ENCODE data around the gene CARD10.

CARD10 gene

DNA sequence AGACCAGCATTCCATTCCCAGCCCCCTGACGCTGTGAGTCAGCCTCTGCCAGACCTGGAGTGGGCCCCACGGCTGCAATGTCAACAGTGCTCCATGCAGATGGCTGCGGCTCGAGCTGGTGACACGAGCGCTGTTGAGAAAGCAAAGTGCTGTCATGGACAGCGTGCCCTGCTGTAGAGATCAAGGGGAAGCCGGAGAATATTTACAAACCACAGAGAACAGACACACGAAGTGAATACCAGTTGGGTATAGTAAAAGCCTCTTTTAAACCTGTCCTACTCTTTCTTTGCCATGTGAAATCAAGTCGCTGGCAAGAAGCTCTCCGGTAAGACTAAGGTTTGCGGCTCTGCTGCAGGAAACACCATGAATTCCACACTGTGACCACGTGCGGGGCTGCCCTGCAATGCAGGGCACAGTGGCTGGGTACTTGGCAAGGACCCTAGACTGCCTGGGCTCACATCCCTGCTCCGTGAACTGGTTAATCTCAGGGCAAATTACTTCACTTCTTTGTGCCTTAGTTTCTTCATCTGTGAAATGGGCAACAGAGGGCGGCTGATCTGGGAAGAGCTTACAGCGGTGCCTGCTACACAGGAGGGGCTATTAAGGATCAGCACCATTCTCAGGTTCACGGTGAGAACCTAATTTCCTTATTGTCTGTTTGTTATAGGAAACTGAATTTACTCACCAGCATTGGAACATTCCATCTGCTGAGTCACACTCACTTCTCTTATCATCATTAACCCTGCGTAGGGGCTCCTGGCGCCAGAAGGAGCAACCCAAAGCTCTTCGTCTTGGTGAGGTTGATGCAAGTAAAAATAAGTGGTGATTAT lies 64.1 kb downstream of the CARD10 start:
- Histone ChIP-seq H3K4me1 (ENCODE audit: control insufficient read depth in 1 of 2, insufficient read depth in 2 of 2, low read length in 2 of 2) (peaks cover 4 to 23% of the 10 kb centered on the region in 2 donors), H3K27me3 (ENCODE audit: control insufficient read depth in 1 of 2, insufficient read depth in 2 of 2, low read length in 2 of 2) (no peaks in the 10 kb centered on the region), H3K9me3 (ENCODE audit: control insufficient read depth in 1 of 2, low read length in 2 of 2) (no peaks in the 10 kb centered on the region), H3K4me3 (ENCODE audit: low read depth in 1 of 2, low read length in 2 of 2) (no peak overlapping the region), H3K36me3 (ENCODE audit: control insufficient read depth in 1 of 2, insufficient read depth in 2 of 2, low read length in 2 of 2) (no peaks in the 10 kb centered on the region), H3K9ac (ENCODE audit: low read depth in 1 of 2, low read length in 2 of 2) (no peak overlapping the region), H3K27ac (ENCODE audit: low read depth, low read length) (no peak overlapping the region)

DNA sequence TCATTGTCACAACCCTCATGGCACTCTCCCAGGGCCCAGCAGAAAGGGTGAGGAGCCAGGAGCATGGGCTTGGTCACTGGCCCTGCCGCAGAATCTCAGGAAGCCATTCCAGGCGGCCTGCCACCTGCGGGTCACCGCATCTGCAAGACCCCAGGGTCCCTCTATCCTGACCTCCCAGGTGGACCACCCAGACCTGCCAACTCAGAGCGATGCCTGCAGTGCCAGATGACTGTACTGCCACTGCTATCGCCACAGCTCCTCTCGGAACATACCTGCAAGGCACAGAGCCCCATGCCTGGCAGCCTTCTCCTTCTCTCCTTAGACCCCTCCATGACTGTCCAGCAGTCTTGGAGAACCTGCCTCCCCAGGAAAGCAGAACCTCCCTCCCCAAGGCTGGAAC lies 65.5 kb downstream of the CARD10 start:
- H3K36me3 ChIP-seq (ENCODE audit: control insufficient read depth in 1 of 2, insufficient read depth in 2 of 2, low read length in 2 of 2) = no peaks in the 10 kb centered on the region
- H3K27me3 ChIP-seq (ENCODE audit: control insufficient read depth in 1 of 2, insufficient read depth in 2 of 2, low read length in 2 of 2) = peaks cover 0 to 3% of the 10 kb centered on the region in 2 donors
- H3K4me1 ChIP-seq (ENCODE audit: control insufficient read depth in 1 of 2, insufficient read depth in 2 of 2, low read length in 2 of 2) = peaks cover 0 to 18% of the 10 kb centered on the region in 2 donors
- no peak overlapping the region for H3K4me3 ChIP-seq (ENCODE audit: low read depth in 1 of 2, low read length in 2 of 2)
- no peaks in the 10 kb centered on the region for H3K9me3 ChIP-seq (ENCODE audit: control insufficient read depth in 1 of 2, low read length in 2 of 2)
- H3K27ac ChIP-seq (ENCODE audit: low read depth, low read length) = no peak overlapping the region
- H3K9ac ChIP-seq (ENCODE audit: low read depth in 1 of 2, low read length in 2 of 2) = no peak overlapping the region

DNA sequence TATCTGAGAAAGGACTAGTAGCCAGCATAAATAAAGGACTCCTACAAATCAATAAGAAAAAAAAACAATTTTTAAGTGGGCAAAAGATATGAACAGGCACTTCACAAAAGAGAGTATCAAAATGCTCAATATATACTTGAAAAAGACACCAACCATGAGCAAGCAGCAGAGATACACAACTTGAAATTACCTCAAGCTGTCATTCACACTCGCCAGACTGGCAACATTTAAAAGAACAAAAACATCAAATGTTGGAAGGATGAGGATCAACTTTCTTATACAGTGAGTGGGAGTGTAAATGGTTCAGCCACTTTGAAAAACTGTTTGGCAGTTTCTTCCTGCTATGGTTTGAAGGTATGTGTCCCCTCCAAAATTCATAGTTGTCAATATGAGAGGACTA lies 68.0 kb downstream of the CARD10 start:
- Histone ChIP-seq H3K4me1 (ENCODE audit: control insufficient read depth in 1 of 2, insufficient read depth in 2 of 2, low read length in 2 of 2) (peaks cover 0 to 12% of the 10 kb centered on the region in 2 donors), H3K4me3 (ENCODE audit: low read depth in 1 of 2, low read length in 2 of 2) (no peak overlapping the region), H3K27ac (ENCODE audit: low read depth, low read length) (no peak overlapping the region), H3K9ac (ENCODE audit: low read depth in 1 of 2, low read length in 2 of 2) (no peak overlapping the region), H3K36me3 (ENCODE audit: control insufficient read depth in 1 of 2, insufficient read depth in 2 of 2, low read length in 2 of 2) (no peaks in the 10 kb centered on the region), H3K27me3 (ENCODE audit: control insufficient read depth in 1 of 2, insufficient read depth in 2 of 2, low read length in 2 of 2) (peaks cover 0 to 3% of the 10 kb centered on the region in 2 donors), H3K9me3 (ENCODE audit: control insufficient read depth in 1 of 2, low read length in 2 of 2) (no peaks in the 10 kb centered on the region)

DNA sequence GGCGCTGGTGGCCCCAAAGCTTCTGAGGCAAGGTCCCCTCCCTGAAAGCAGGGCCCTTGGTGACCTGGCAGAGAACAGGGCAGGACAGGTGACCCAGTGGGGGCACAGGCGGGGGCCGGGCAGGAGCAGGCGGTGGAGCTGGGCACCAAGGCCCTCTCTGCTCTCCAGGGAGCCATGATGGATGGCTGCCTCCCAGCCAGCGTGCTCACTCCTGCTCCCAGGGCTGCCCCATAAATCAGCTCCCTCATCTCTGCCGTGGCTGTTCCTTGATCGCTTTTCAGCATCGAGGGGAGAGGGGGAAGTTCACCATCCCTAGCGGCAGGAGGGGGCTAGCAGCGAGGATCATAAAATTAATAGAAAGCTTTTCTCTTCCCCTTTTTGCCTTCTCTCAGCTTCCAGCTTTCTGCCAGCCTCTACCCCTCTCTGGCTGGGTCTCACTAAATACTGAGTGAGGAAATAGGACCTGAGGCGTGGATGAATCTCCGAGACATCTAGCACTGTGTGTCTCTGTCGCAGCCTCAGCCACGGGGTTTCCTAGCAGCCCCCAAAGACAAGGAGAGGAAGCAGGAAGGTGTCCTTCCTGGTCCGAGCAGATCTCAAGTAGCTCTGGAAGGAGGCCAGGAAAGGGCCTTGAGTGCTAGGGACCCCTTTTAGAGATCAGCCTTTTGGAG lies 69.7 kb downstream of the CARD10 start:
- Histone ChIP-seq H3K4me1 (ENCODE audit: control insufficient read depth in 1 of 2, insufficient read depth in 2 of 2, low read length in 2 of 2) (no peaks in the 10 kb centered on the region), H3K4me3 (ENCODE audit: low read depth in 1 of 2, low read length in 2 of 2) (no peak overlapping the region), H3K27me3 (ENCODE audit: control insufficient read depth in 1 of 2, insufficient read depth in 2 of 2, low read length in 2 of 2) (peaks cover under 1 to 3% of the 10 kb centered on the region in 2 donors), H3K36me3 (ENCODE audit: control insufficient read depth in 1 of 2, insufficient read depth in 2 of 2, low read length in 2 of 2) (no peaks in the 10 kb centered on the region), H3K27ac (ENCODE audit: low read depth, low read length) (no peak overlapping the region), H3K9ac (ENCODE audit: low read depth in 1 of 2, low read length in 2 of 2) (no peak overlapping the region), H3K9me3 (ENCODE audit: control insufficient read depth in 1 of 2, low read length in 2 of 2) (no peaks in the 10 kb centered on the region)

DNA sequence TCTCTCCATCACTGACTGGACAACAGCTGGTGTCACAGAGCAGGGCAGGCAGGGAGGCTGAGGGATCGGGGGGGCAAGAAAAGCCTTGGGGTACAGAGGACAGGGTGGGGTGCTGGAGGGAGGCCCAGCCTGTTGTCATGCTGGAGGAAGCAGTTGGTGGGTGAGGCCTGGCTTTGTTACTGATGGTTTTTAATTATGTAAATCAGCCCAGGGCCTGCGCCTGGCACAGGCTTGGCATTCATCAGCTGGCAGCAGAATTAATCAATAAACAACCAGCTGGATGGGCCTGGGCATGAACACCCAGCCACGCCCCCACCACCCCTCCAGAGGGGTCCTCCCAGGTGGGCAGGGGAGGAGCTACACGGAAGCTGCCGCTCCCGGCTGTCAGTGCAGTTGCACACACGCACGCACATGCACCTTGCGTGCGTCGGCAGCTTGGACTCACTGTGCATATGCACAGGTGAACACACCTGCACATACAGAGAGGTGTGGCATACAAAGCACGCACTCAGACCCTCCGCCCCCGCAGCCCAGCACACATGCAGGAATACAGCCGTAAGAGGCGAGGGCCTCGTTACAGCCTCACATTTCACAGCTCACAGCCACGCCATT lies 70.6 kb downstream of the CARD10 start:
- Histone ChIP-seq H3K36me3 (ENCODE audit: control insufficient read depth in 1 of 2, insufficient read depth in 2 of 2, low read length in 2 of 2) (no peaks in the 10 kb centered on the region), H3K4me1 (ENCODE audit: control insufficient read depth in 1 of 2, insufficient read depth in 2 of 2, low read length in 2 of 2) (no peaks in the 10 kb centered on the region), H3K9ac (ENCODE audit: low read depth in 1 of 2, low read length in 2 of 2) (no peak overlapping the region), H3K4me3 (ENCODE audit: low read depth in 1 of 2, low read length in 2 of 2) (no peak overlapping the region), H3K27me3 (ENCODE audit: control insufficient read depth in 1 of 2, insufficient read depth in 2 of 2, low read length in 2 of 2) (peaks cover 3 to 6% of the 10 kb centered on the region in 2 donors), H3K9me3 (ENCODE audit: control insufficient read depth in 1 of 2, low read length in 2 of 2) (no peaks in the 10 kb centered on the region), H3K27ac (ENCODE audit: low read depth, low read length) (no peak overlapping the region)

DNA sequence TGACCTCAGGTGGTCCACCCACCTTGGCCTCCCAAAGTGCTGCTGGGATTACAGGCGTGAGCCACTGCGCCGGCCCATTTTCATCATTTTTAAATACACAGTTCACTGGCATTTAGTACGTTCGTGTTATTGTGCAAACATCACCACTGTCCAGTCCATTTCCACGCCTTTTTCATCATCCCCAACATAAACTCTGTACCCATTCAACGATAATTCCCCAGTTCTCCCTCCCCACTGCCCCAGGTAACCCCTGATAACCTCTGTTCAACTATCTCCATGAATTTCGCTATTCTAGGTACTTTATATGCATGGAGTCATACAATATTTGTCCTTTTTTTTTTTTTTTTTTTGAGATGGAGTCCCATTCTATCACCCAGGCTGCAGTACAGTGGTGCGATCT lies 73.7 kb downstream of the CARD10 start:
- Histone ChIP-seq H3K27me3 (ENCODE audit: control insufficient read depth in 1 of 2, insufficient read depth in 2 of 2, low read length in 2 of 2) (peaks cover 6 to 7% of the 10 kb centered on the region in 2 donors), H3K4me3 (ENCODE audit: low read depth in 1 of 2, low read length in 2 of 2) (no peak overlapping the region), H3K4me1 (ENCODE audit: control insufficient read depth in 1 of 2, insufficient read depth in 2 of 2, low read length in 2 of 2) (no peaks in the 10 kb centered on the region), H3K27ac (ENCODE audit: low read depth, low read length) (no peak overlapping the region), H3K9me3 (ENCODE audit: control insufficient read depth in 1 of 2, low read length in 2 of 2) (peaks cover 3 to 6% of the 10 kb centered on the region in 2 donors), H3K9ac (ENCODE audit: low read depth in 1 of 2, low read length in 2 of 2) (no peak overlapping the region), H3K36me3 (ENCODE audit: control insufficient read depth in 1 of 2, insufficient read depth in 2 of 2, low read length in 2 of 2) (no peaks in the 10 kb centered on the region)

DNA sequence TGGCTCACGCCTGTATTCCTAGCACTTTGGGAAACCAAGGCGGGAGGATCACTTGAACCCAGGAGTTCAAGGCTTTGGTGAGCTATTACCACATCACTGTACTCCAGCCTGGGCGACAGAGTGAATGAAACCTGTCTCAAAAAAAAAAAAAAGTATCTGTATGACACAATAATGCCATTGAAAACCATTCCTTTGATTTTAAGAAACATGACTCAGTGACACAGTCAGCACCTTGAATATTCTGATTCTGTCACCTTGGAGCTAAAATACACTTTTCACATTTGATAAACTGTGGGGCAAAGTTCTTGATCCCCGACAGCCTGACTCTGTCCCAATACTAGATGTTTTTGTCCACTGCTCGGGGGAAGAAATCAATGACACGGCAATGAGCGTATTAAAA lies 75.2 kb downstream of the CARD10 start:
- Histone ChIP-seq H3K9me3 (ENCODE audit: control insufficient read depth in 1 of 2, low read length in 2 of 2) (peaks cover 3 to 6% of the 10 kb centered on the region in 2 donors), H3K4me1 (ENCODE audit: control insufficient read depth in 1 of 2, insufficient read depth in 2 of 2, low read length in 2 of 2) (no peaks in the 10 kb centered on the region), H3K27me3 (ENCODE audit: control insufficient read depth in 1 of 2, insufficient read depth in 2 of 2, low read length in 2 of 2) (peaks cover 6 to 7% of the 10 kb centered on the region in 2 donors), H3K4me3 (ENCODE audit: low read depth in 1 of 2, low read length in 2 of 2) (no peak overlapping the region), H3K27ac (ENCODE audit: low read depth, low read length) (no peak overlapping the region), H3K9ac (ENCODE audit: low read depth in 1 of 2, low read length in 2 of 2) (no peak overlapping the region), H3K36me3 (ENCODE audit: control insufficient read depth in 1 of 2, insufficient read depth in 2 of 2, low read length in 2 of 2) (no peaks in the 10 kb centered on the region)

DNA sequence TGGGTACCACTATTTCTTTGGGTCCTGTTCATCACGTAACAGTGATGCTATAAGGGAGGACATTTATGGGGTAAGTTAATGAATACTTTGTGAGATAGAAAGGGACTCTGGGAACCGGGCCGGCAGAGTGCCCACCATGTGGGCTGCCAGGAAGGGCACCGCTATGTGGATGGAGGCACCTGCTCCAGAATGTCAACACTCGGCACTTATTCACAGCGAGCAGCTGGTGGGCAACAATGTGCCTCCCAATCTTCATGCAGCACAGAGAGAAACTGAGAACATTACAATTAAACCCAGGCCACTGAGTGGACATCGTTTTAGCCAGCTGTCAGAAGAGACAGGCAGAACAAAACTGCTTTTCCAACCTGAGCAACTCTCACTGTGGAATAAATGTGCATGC lies 76.1 kb downstream of the CARD10 start:
- no peak overlapping the region for H3K27ac ChIP-seq (ENCODE audit: low read depth, low read length)

DNA sequence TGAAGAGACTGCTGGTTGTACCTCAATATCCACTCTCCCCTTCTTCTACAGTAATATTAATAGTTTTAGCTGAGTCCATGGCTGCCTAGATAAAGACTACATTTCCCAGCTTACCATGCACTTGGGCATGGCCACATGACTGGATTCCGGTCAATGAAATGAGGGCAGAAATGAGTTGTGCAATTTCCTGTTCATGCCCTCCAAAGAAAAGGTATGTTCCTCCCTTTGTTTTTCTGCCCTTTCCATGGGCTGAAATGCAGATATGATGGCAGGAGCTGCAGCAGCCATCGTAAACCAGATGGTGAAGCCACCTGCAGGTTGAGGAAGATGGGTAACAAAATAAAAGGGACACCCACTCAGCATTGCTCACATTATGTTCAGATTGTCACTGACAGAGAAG lies 76.7 kb downstream of the CARD10 start:
- Histone ChIP-seq H3K9me3 (ENCODE audit: control insufficient read depth in 1 of 2, low read length in 2 of 2) (peaks cover 3 to 6% of the 10 kb centered on the region in 2 donors), H3K36me3 (ENCODE audit: control insufficient read depth in 1 of 2, insufficient read depth in 2 of 2, low read length in 2 of 2) (no peaks in the 10 kb centered on the region), H3K4me1 (ENCODE audit: control insufficient read depth in 1 of 2, insufficient read depth in 2 of 2, low read length in 2 of 2) (no peaks in the 10 kb centered on the region), H3K27me3 (ENCODE audit: control insufficient read depth in 1 of 2, insufficient read depth in 2 of 2, low read length in 2 of 2) (peaks cover 6% of the 10 kb centered on the region in 2 donors), H3K4me3 (ENCODE audit: low read depth in 1 of 2, low read length in 2 of 2) (no peak overlapping the region), H3K9ac (ENCODE audit: low read depth in 1 of 2, low read length in 2 of 2) (no peak overlapping the region), H3K27ac (ENCODE audit: low read depth, low read length) (no peak overlapping the region)

More for the DNA sequence above, 76.1 kb downstream of the CARD10 start:
- Histone ChIP-seq H3K4me1 (ENCODE audit: control insufficient read depth in 1 of 2, insufficient read depth in 2 of 2, low read length in 2 of 2) (no peaks in the 10 kb centered on the region), H3K27me3 (ENCODE audit: control insufficient read depth in 1 of 2, insufficient read depth in 2 of 2, low read length in 2 of 2) (peaks cover 6% of the 10 kb centered on the region in 2 donors), H3K9ac (ENCODE audit: low read depth in 1 of 2, low read length in 2 of 2) (no peak overlapping the region), H3K36me3 (ENCODE audit: control insufficient read depth in 1 of 2, insufficient read depth in 2 of 2, low read length in 2 of 2) (no peaks in the 10 kb centered on the region), H3K4me3 (ENCODE audit: low read depth in 1 of 2, low read length in 2 of 2) (no peak overlapping the region), H3K9me3 (ENCODE audit: control insufficient read depth in 1 of 2, low read length in 2 of 2) (peaks cover 3 to 6% of the 10 kb centered on the region in 2 donors)

DNA sequence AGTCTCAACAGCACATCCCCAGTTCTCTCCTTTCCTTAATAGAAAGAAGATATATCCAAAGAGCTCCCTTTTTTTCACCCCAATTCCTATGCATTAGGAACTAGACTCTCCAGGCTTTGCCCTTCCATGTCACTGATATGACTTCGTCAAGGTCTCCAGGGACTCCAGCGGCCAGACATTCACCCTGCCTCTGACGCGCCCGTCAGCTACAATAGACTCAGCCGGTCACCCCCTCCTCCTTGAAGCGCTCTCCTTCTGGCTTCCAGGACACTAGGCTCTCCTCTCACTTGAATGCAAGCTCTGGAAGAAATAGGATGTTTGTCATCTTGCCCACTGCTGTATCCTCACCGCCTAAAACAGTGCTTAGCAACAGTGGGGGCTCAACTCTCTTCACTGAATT lies 77.1 kb downstream of the CARD10 start:
- Histone ChIP-seq H3K27ac (ENCODE audit: low read depth, low read length) (no peak overlapping the region), H3K4me1 (ENCODE audit: control insufficient read depth in 1 of 2, insufficient read depth in 2 of 2, low read length in 2 of 2) (no peaks in the 10 kb centered on the region), H3K9me3 (ENCODE audit: control insufficient read depth in 1 of 2, low read length in 2 of 2) (peaks cover 3 to 6% of the 10 kb centered on the region in 2 donors), H3K27me3 (ENCODE audit: control insufficient read depth in 1 of 2, insufficient read depth in 2 of 2, low read length in 2 of 2) (peaks cover 6% of the 10 kb centered on the region in 2 donors), H3K4me3 (ENCODE audit: low read depth in 1 of 2, low read length in 2 of 2) (no peak overlapping the region), H3K36me3 (ENCODE audit: control insufficient read depth in 1 of 2, insufficient read depth in 2 of 2, low read length in 2 of 2) (no peaks in the 10 kb centered on the region), H3K9ac (ENCODE audit: low read depth in 1 of 2, low read length in 2 of 2) (no peak overlapping the region)

Data from duodenal mucosa (tissue), 2 donors.